Smooth muscle cell (in vitro differentiated cells): ENCODE measurements around the gene GSAP. TPM values are rescaled to one million over a fixed set of nuclear protein-coding genes. Genes with fewer than 3 reads are reported as not detected.

Experiments used
- DNase-seq: peaks from one replicate; lab custom pipeline; 2025; ENCODE audit not compliant: unreplicated experiment; lab: John Stamatoyannopoulos, UW
- H2AFZ ChIP-seq: fragments of 200-600 bp; sonication (generic); 2 replicates; pipeline ENCODE4 v1.6.0; 2016; ENCODE audit warnings: antibody characterized with exemption, low read depth, mild to moderate bottlenecking
- H3F3A ChIP-seq: fragments of 200-600 bp; sonication (generic); 2 replicates; pipeline ENCODE4 v1.6.0; 2017; ENCODE audit warnings: antibody characterized with exemption, low read depth
- H3K27ac ChIP-seq: fragments of 200-600 bp; sonication (generic); 2 replicates; pipeline ENCODE4 v1.5.1; 2016; ENCODE audit warnings: low read depth, mild to moderate bottlenecking
- H3K27me3 ChIP-seq: fragments of 200-600 bp; sonication (generic); 2 replicates; pipeline ENCODE4 v1.6.1; 2016; ENCODE audit warnings: low read depth, mild to moderate bottlenecking
- H3K36me3 ChIP-seq: fragments of 200-600 bp; sonication (generic); 2 replicates; pipeline ENCODE4 v1.5.1; 2016; ENCODE audit warnings: low read depth
- H3K4me1 ChIP-seq: fragments of 200-600 bp; sonication (generic); 2 replicates; pipeline ENCODE4 v1.5.1; 2016; ENCODE audit warnings: low read depth
- H3K4me2 ChIP-seq: fragments of 200-600 bp; sonication (generic); 2 replicates; pipeline ENCODE4 v1.6.0; 2016; ENCODE audit warnings: mild to moderate bottlenecking
- H3K4me3 ChIP-seq: fragments of 200-600 bp; sonication (generic); 2 replicates; pipeline ENCODE4 v1.5.1; 2016; ENCODE audit warnings: mild to moderate bottlenecking
- H3K79me2 ChIP-seq: fragments of 200-600 bp; sonication (generic); 2 replicates; pipeline ENCODE4 v1.6.0; 2016; ENCODE audit warnings: low read depth, mild to moderate bottlenecking
- H3K9ac ChIP-seq: fragments of 200-600 bp; sonication (generic); 2 replicates; pipeline ENCODE4 v1.6.0; 2016; ENCODE audit warnings: low read depth
- H3K9me3 ChIP-seq: fragments of 200-600 bp; sonication (generic); replicated peaks from 2 replicates; pipeline ENCODE4 v1.5.1; 2016; ENCODE audit warnings: low read depth
- H4K20me1 ChIP-seq: fragments of 200-600 bp; sonication (generic); 2 replicates; pipeline ENCODE4 v1.6.0; 2016; ENCODE audit warnings: low read depth
- CTCF ChIP-seq: fragments of 200-600 bp; sonication (generic); IDR thresholded peaks from 2 replicates; pipeline ENCODE4 v1.5.1; 2017; ENCODE audit warnings: borderline replicate concordance, mild to moderate bottlenecking, antibody characterized with exemption; ENCODE audit not compliant: insufficient read depth, poor library complexity, severe bottlenecking
- WGBS: methylation state at CpG from one replicate; pipeline ENCODE4 v1.1.7; 2016; ENCODE audit warnings: low lambda C conversion rate; 5-methylcytosine and 5-hydroxymethylcytosine counted together
- polyA plus RNA-seq: library from polyadenylated mRNA; unstranded; fragments of >200 nt; fragmentation: Nextera tagmentation; extraction: Ambion mirVana; gene quantifications from 2 replicates; pipeline ENCODE4 v1.2.1, GENCODE V29; 2016
- total RNA-seq: library from RNA; depleted of rRNA; stranded (reverse); fragments of >200 nt; gene quantifications from 2 replicates; pipeline ENCODE4 v1.2.3, GENCODE V29; 2014

GSAP gene
- total and polyA plus RNA-seq, 2 experiments from 2014 or later = 0.45 to 0.94 TPM

GRCh38 chr7:77425101-77426051 lies 9.2 kb upstream of the GSAP start:
- Histone ChIP-seq H3K9ac (peak overlapping the region; percentile 53), H3F3A (peaks cover 16% of the 10 kb centered on the region), H4K20me1 (no peaks in the 10 kb centered on the region), H3K4me3 (peak overlapping the region; percentile 40), H3K4me2 (peak overlapping the region; percentile 84), H3K36me3 (no peaks in the 10 kb centered on the region), H3K79me2 (no peaks in the 10 kb centered on the region), H3K27me3 (no peaks in the 10 kb centered on the region), H3K9me3 (no peaks in the 10 kb centered on the region), H2AFZ (peak overlapping the region; percentile 93), H3K27ac (peak overlapping the region; percentile 82), H3K4me1 (peaks cover 54% of the 10 kb centered on the region)
- 12% methylated on average over 10 of the region's 10 CpGs for WGBS
- no peak for DNase-seq
- TF ChIP-seq CTCF = no peak

DNA sequence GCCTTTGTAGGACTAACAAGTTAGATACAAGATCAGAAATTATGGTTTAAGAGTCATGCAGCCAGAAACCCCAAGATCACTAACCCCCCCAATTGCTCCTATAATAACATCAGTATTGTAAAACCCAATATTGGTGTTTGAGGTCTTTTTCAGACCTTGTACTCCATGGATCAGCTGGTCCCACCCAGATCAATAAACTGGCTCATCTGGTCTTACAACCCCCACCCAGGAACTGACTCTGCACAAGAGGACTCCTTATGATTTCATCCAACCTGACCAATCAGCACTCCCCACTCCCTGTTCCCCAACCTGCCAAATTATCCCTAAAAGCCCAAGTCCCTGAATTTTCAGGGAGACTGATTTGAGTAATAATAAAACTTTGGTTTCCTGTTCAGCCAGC lies 6.4 kb upstream of the GSAP start:
- TF ChIP-seq CTCF = no peak
- no peaks in the 10 kb centered on the region for H3K9me3 ChIP-seq
- no peak overlapping the region for H3K27ac ChIP-seq
- H4K20me1 ChIP-seq = no peaks in the 10 kb centered on the region
- H3K27me3 ChIP-seq = peaks cover 7% of the 10 kb centered on the region
- no peak overlapping the region for H3K9ac ChIP-seq
- H3K4me2 ChIP-seq = no peak overlapping the region
- H2AFZ ChIP-seq = no peak overlapping the region
- no peak for DNase-seq
- H3F3A ChIP-seq = peaks cover 9% of the 10 kb centered on the region
- no peaks in the 10 kb centered on the region for H3K36me3 ChIP-seq
- peaks cover 26% of the 10 kb centered on the region for H3K4me1 ChIP-seq
- H3K79me2 ChIP-seq = no peaks in the 10 kb centered on the region
- no peak overlapping the region for H3K4me3 ChIP-seq

DNA sequence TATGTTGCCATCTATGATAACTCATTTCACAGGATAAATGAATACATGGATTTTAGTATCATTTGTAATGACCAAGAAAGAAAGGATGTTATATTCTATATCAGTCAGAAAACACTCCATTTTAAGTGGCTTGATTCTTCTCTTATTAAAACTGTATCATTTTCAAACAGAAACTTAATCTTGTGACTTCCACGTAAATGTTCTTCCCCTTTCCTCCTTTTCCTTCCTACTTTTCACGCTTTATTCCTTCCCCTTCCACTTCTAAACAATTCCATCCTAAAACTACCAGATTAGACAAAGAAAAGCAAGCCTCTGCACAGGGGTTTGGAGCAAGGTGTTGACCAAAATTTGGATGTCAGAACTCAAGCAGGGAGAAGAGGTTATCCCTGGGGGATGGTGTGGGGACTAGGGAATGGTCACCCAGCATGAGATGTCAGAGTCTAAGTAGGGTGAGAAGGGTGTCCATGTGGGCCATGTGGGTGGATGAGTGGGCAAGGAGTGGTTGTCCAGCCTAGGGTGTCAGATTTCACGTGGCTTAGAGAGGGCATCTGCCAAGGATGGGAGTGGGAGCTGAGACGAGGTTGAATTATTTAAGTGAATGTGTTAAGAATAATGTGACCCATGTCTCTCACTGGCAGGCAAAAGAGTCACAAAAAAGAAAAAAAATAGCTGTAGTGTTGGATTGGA lies 5.0 kb upstream of the GSAP start:
- Histone ChIP-seq H3K4me1 (peaks cover 15% of the 10 kb centered on the region), H3K4me2 (no peak overlapping the region), H3K79me2 (no peaks in the 10 kb centered on the region), H3K9me3 (no peaks in the 10 kb centered on the region), H4K20me1 (no peaks in the 10 kb centered on the region), H3K4me3 (no peak overlapping the region), H2AFZ (no peak overlapping the region), H3K27me3 (peaks cover 21% of the 10 kb centered on the region), H3F3A (peaks cover 3% of the 10 kb centered on the region), H3K9ac (no peak overlapping the region), H3K27ac (no peak overlapping the region), H3K36me3 (no peaks in the 10 kb centered on the region)
- no peak for TF ChIP-seq CTCF
- WGBS = 87% methylated on average over 4 of the region's 4 CpGs
- no peak for DNase-seq
